Large intestine (tissue), 3 donors: ENCODE results near the gene OBSCN. TPM values are rescaled to one million over a fixed set of nuclear protein-coding genes. Genes with fewer than 3 reads are reported as not detected.

Source experiments
- DNase-seq, 2 donors: peaks; one replicate each; pipeline versions ENCODE4 v3.0.0 to v3.0.0-alpha.2; 2013
- H3K27ac ChIP-seq: one replicate; pipeline ENCODE4 v1.5.1; 2013; ENCODE audit warnings: low read length
- H3K27me3 ChIP-seq: 2 replicates; pipeline ENCODE4 v1.6.1; 2013; ENCODE audit warnings: low read length; ENCODE audit not compliant: control insufficient read depth, insufficient read depth
- H3K36me3 ChIP-seq: 2 replicates; pipeline ENCODE4 v1.6.1; 2013; ENCODE audit warnings: low read length; ENCODE audit not compliant: control insufficient read depth, insufficient read depth
- H3K4me1 ChIP-seq: one replicate; pipeline ENCODE4 v1.6.1; 2013; ENCODE audit warnings: low read length; ENCODE audit not compliant: control insufficient read depth, insufficient read depth
- H3K4me3 ChIP-seq: one replicate; pipeline ENCODE4 v1.5.1; 2013; ENCODE audit warnings: low read length
- H3K9me3 ChIP-seq: one replicate; pipeline ENCODE4 v1.6.1; 2013; ENCODE audit warnings: mild to moderate bottlenecking, low read depth, low read length, moderate library complexity; ENCODE audit not compliant: control insufficient read depth
- WGBS: methylation state at CpG from one replicate; pipeline ENCODE4 v1.1.5; 2013; ENCODE audit warnings: low lambda C conversion rate; ENCODE audit not compliant: insufficient coverage; 5-methylcytosine and 5-hydroxymethylcytosine counted together
- polyA plus RNA-seq: library from polyadenylated mRNA; unstranded; fragments of 120-200 nt; gene quantifications from one replicate; pipeline ENCODE4 v1.2.1, GENCODE V29; 2013

Gene OBSCN
- polyA plus RNA-seq, 1 donor = 58.9 TPM

DNA sequence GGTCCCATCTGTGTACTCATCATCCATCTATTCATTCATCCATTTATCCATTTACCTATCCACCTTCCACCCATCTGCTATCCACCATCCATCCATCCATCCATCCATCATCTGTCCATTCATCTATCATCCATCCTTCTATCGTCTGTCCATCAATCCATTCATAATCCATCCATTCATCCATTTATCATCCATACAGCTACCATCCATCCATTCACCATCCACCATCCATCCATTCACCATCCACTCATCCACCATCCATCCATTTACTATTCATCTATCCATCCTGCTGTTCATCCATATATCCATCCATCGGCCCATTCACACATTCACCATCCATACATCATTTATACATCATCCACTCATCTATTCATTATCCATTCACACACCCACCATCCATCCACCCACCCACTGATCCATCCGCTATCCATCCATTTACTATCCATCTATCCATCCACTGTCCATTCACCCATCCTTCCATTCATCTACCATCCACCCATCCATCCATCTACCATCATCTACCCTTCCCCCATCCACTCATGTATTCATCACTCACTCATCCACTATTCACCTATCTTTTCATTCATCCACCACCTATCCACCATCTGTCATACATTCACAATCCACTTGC lies 102.4 kb downstream of the OBSCN start:
- Histone ChIP-seq H3K36me3 (no peaks in the 10 kb centered on the region), H3K4me3 (no peak overlapping the region), H3K27me3 (no peaks in the 10 kb centered on the region), H3K27ac (no peak overlapping the region), H3K4me1 (no peaks in the 10 kb centered on the region), H3K9me3 (peaks cover 40% of the 10 kb centered on the region)
- DNase-seq = no peak
- 83% methylated on average over 3 of the region's 3 CpGs for WGBS

DNA sequence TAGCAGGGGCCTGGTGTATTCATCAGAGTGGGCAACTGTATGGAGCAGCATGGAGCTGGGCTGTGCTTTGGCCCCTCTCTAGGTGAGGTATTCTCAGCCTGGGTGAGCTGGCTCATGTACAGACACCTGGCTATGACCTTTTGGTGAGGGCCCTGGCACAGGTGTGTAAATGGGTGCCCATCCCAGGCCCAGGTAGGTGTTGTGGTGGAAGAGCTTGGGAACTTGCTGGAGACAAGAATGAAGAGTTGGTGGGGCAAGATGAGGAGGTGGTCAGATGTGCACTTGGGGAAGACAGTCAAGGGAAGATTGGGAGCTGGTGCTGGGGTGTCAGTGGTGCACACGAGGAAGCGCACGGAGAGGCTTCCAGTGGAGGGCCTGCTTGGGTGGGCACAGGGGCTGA lies 103.2 kb downstream of the OBSCN start:
- no peak overlapping the region for H3K27ac ChIP-seq
- H3K4me3 ChIP-seq = no peak overlapping the region
- WGBS = no CpG with 5 or more reads among the region's 3 CpGs
- no peaks in the 10 kb centered on the region for H3K4me1 ChIP-seq
- no peak for DNase-seq
- H3K36me3 ChIP-seq = no peaks in the 10 kb centered on the region
- H3K27me3 ChIP-seq = no peaks in the 10 kb centered on the region
- peaks cover 40% of the 10 kb centered on the region for H3K9me3 ChIP-seq

DNA sequence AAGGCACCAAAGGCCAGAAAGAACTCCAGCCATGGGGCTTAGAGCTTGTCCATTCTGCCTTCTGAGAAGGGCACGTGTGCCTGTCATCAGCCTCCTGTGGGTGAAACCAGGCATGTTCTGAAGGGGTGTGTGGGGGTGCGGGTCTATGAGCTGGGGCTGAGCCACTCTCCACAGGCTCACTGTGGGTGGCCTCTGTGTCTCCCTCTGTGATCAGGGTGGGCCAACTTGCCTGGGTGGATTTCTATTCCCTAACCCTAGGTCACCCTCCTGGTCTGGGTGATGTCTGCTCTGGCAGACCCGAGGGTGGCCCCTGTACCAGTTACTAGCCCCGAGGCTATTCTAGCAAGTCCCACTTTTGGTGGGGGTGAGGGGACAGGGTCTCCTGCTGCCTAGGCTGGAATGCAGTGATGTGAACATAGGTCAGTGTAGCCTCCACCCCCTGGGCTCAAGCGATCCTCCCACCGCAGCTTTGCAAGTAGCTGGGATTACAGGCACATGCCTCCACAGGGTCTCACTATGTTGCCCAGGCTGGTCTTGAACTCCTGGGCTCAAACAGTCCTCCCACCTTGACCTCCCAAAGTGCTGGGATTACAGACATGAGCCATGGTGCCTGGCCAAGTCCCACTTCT lies 104.4 kb downstream of the OBSCN start:
- DNase-seq = no peak
- Histone ChIP-seq H3K9me3 (peaks cover 40% of the 10 kb centered on the region), H3K4me1 (no peaks in the 10 kb centered on the region), H3K27ac (no peak overlapping the region), H3K4me3 (no peak overlapping the region), H3K36me3 (no peaks in the 10 kb centered on the region), H3K27me3 (no peaks in the 10 kb centered on the region)
- WGBS = no CpG with 5 or more reads among the region's 6 CpGs

DNA sequence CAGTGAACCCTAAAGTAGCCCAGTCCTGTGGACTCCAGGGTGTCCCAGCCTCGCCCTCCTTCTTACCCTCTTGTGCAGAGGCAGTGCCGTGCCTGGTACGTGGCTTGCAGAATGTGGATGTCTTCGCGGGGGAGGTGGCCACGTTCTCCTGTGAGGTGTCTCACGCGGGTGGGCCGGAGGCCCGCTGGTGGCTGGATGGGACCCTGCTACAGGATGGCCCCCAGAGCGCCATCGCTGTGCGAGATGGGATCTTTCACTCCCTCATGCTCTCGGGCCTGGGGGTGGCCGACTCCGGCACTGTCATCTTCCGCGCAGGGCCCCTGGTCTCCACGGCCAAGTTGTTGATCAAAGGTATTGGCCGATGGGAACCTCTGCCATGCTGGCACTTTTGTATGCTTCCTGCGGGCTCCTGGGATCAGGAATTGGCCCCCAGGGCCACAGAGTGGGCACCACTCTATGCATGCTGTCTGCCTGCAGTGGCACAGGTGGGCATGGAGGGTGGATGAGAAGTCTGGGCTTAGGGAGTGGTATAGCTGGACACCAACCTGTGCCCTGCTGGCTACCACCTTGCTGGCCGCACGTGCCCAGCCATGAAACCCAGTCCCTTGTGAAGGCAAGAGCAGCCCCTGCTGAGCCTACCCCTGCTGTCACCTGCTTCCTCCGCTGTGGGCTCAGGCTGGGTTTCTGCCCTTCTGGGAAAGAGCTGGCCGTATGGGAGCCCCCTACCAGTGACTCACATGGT lies 105.9 kb downstream of the OBSCN start:
- Histone ChIP-seq H3K4me1 (no peaks in the 10 kb centered on the region), H3K9me3 (peaks cover 41% of the 10 kb centered on the region), H3K4me3 (no peak overlapping the region), H3K36me3 (peaks cover 4% of the 10 kb centered on the region), H3K27ac (no peak overlapping the region), H3K27me3 (no peaks in the 10 kb centered on the region)
- no peak for DNase-seq
- WGBS = no CpG with 5 or more reads among the region's 25 CpGs

DNA sequence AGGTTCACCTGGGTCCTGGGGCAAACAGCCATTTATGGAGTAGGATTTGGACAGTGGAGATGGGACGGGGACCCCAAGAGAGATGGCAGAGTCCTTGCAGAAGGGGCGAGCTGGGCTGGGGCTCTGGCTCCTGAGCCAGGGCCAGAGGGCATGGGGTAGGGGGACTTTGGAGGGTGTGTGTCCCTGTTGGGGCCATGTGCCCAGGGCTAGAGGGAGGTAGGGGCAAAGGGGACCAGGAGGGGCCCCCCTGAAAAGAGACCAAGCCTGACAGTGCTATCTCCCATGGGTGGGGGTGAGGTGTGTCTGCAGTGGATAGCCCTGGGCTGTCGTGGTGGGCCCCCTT lies 106.4 kb downstream of the OBSCN start:
- no peak overlapping the region for H3K4me3 ChIP-seq
- H3K27me3 ChIP-seq = no peaks in the 10 kb centered on the region
- H3K9me3 ChIP-seq = peaks cover 44% of the 10 kb centered on the region
- H3K27ac ChIP-seq = no peak overlapping the region
- no CpG with 5 or more reads among the region's 3 CpGs for WGBS
- DNase-seq = no peak
- no peaks in the 10 kb centered on the region for H3K4me1 ChIP-seq
- H3K36me3 ChIP-seq = peaks cover 8% of the 10 kb centered on the region

DNA sequence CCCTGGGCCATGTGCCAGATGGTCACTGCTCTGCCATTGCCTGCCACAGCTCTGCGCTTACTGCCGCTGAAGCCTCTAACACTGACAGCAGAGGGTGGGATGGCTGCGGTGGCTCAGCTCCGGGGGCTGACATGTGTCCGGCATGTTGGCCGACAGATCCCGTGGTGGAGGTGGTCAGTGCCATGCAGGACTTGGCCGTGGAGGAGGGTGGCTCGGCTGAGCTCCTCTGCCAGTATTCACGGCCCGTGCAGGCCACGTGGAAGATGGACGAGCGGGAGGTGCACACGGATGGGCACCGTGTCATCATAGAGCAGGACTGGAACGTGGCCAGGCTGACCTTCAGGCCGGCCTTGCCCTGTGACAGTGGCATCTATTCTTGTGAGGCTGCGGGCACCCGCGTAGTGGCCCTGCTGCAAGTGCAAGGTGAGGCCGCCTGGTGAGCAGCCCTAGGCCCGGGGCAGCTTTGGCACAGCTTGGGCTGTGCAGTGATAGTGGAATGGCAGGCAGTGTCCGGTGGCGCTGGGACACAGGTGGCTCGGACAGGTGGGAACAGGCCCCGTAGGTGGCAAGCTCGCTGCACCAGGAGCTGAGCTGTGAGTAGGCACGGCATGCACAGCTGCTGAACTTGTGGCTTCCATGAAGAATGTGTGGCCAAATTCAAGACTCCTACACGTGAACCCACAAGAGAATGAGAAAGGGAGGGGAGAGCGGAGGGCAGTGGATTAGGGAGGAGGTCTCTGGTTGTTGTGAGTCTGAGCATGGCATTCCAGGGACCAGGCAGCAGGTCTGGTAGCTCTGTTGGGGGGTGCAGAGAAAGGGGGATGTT lies 107.0 kb downstream of the OBSCN start:
- H3K4me3 ChIP-seq = no peak overlapping the region
- H3K4me1 ChIP-seq = no peaks in the 10 kb centered on the region
- peaks cover 44% of the 10 kb centered on the region for H3K9me3 ChIP-seq
- no CpG with 5 or more reads among the region's 31 CpGs for WGBS
- H3K36me3 ChIP-seq = peaks cover 14% of the 10 kb centered on the region
- H3K27ac ChIP-seq = no peak overlapping the region
- DNase-seq = no peak
- H3K27me3 ChIP-seq = no peaks in the 10 kb centered on the region

DNA sequence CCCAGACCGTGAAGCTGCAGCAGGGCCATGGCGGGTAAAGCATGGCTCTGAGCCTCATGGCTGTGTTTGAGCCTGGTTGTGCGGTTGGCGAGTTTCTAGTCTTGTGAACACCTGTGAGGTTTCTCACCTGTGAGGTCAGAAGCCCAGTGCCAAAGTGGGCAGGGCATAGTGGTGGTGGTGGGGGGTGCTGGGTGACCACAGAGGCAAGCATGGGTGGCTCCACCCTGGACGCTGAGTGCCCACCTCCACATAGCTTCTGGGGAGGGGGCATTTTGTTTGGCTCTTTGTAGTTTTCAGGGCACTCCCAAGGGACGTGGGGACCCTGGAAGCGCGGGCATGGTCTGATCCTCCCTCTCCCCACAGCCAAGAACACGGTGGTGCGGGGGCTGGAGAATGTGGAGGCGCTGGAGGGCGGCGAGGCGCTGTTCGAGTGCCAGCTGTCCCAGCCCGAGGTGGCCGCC lies 107.7 kb downstream of the OBSCN start:
- DNase-seq = no peak
- Histone ChIP-seq H3K9me3 (peaks cover 38% of the 10 kb centered on the region), H3K4me1 (no peaks in the 10 kb centered on the region), H3K27ac (no peak overlapping the region), H3K4me3 (no peak overlapping the region), H3K36me3 (peaks cover 20% of the 10 kb centered on the region), H3K27me3 (no peaks in the 10 kb centered on the region)
- WGBS = no CpG with 5 or more reads among the region's 17 CpGs

DNA sequence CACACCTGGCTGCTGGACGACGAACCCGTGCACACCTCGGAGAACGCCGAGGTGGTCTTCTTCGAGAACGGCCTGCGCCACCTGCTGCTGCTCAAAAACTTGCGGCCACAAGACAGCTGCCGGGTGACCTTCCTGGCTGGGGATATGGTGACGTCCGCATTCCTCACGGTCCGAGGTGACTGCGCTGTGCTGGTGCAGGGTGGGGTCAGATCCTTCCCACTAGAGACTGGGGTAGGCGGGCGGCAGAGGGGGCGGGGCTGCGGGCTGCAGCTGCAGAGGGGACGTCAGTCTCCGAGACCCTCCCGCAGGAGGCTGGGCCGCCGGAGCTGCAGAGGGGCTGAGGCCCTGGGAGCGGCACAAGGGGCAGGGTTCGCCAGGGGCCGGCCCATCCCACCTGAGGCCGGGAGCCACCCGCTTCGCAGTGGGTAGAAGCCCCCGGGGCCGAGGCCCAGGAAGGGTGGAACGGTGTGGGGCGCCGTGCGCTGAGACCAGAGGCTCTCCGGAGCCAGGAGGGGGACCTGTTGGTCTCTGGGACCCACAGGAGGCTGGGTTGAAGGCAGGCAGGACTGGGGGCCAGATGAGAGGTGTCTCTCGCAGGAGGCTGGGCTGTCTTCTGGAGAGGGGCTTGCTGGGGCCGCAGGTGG lies 108.2 kb downstream of the OBSCN start:
- WGBS = no CpG with 5 or more reads among the region's 40 CpGs
- no peak for DNase-seq
- H3K27me3 ChIP-seq = no peaks in the 10 kb centered on the region
- H3K36me3 ChIP-seq = peaks cover 25% of the 10 kb centered on the region
- H3K27ac ChIP-seq = no peak overlapping the region
- H3K4me3 ChIP-seq = no peak overlapping the region
- H3K4me1 ChIP-seq = no peaks in the 10 kb centered on the region
- H3K9me3 ChIP-seq = peaks cover 37% of the 10 kb centered on the region

DNA sequence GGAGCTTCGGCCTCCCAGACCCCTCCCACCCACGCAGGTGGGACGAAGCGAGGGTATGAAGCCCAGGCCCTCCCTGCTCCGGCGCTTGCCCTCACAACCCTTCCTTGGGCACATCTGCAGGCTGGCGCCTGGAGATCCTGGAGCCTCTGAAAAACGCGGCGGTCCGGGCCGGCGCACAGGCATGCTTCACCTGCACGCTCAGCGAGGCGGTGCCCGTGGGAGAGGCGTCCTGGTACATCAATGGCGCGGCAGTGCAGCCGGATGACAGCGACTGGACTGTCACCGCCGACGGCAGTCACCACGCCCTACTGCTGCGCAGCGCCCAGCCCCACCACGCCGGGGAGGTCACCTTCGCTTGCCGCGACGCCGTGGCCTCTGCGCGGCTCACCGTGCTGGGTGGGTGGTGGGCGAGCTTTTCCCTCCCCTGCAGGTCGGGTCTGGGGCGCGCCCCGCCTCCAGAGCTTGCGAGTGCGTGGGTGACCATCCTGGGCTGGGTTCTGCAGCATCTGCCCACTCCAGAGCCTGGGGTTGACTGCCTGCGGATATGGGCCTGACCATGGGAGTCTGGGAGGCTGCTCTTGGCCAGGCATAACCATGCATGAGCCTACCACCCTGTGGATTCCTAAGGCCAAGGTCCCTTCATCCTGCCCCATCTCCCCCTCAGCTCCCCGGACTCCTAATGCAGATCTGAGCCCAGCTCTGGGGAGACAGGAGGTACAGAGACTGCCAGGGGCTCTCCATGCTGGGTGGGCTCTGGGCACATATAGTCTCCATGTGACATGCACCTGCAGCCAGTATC lies 108.9 kb downstream of the OBSCN start:
- Histone ChIP-seq H3K4me1 (no peaks in the 10 kb centered on the region), H3K27me3 (no peaks in the 10 kb centered on the region), H3K4me3 (no peak overlapping the region), H3K36me3 (peaks cover 31% of the 10 kb centered on the region), H3K9me3 (peaks cover 31% of the 10 kb centered on the region), H3K27ac (no peak overlapping the region)
- WGBS = no CpG with 5 or more reads among the region's 47 CpGs
- no peak for DNase-seq
